Psoas muscle (tissue), 8 donors: ENCODE measurements around the gene TREH. TPM values are rescaled to one million over a fixed set of nuclear protein-coding genes. Genes with fewer than 3 reads are reported as not detected.
"Not testable (repeated sequence)": the region's sequence is repeated elsewhere in the genome, so short reads cannot be mapped to it uniquely, and the experiment has no call there.

Experiments
- ATAC-seq, 4 donors: fragments of 200-7000 bp; cut with Tn5 transposase; one replicate each; pipeline ENCODE4 v1.9.1; 2020; ENCODE audit warnings: moderate library complexity in 3 of 4, mild to moderate bottlenecking in 2 of 4
- DNase-seq, 2 donors: peaks; one replicate each; pipeline ENCODE4 v3.0.0-alpha.2; 2020
- H3K27ac ChIP-seq: fragments of 200-600 bp; one replicate; pipeline ENCODE4 v1.8.0; 2022
- H3K27me3 ChIP-seq, 3 donors: fragments of 200-600 bp in 1 of 3; one replicate each; pipeline versions ENCODE4 v1.6.1 to v1.8.0; 2013 to 2022; ENCODE audit warnings: low read length in 2 of 3, mild to moderate bottlenecking in 2 of 3, moderate library complexity in 1 of 3; ENCODE audit not compliant: insufficient read depth in 3 of 3
- H3K36me3 ChIP-seq, 2 donors: fragments of 200-600 bp in 1 of 2; one replicate each; pipeline versions ENCODE4 v1.6.1 to v1.8.0; 2013 to 2022; ENCODE audit warnings: low read depth in 1 of 2, mild to moderate bottlenecking in 1 of 2, moderate library complexity in 1 of 2; ENCODE audit not compliant: insufficient read depth in 1 of 2
- H3K4me1 ChIP-seq: fragments of 200-600 bp; one replicate; pipeline ENCODE4 v1.8.0; 2022
- H3K4me3 ChIP-seq: fragments of 200-600 bp; one replicate; pipeline ENCODE4 v1.8.0; 2022; ENCODE audit warnings: mild to moderate bottlenecking
- H3K9me3 ChIP-seq: fragments of 200-600 bp; one replicate; pipeline ENCODE4 v1.8.0; 2022
- CTCF ChIP-seq: fragments of 200-600 bp; IDR thresholded peaks from one replicate; pipeline ENCODE4 v1.8.0; 2022; ENCODE audit warnings: antibody characterized with exemption
- WGBS, 3 donors: extraction: QIAGEN DNeasy Blood & Tissue Kit; methylation state at CpG; one replicate each; pipeline versions ENCODE4 v1.1.6 to v1.1.7; 2013; 5-methylcytosine and 5-hydroxymethylcytosine counted together
- intact Hi-C, 2 donors: fragments of 100-400 bp; cut with DNase I; formaldehyde crosslinking; loops; one replicate each; pipeline versions ENCODE4 v1.11.0 to v1.14.2; 2022
- polyA plus RNA-seq, 3 donors: library from polyadenylated mRNA; stranded (reverse); fragments of 200-250 nt; gene quantifications; one replicate each; pipeline ENCODE4 v1.2.3, GENCODE V29; 2013
- total RNA-seq, 4 donors: library from RNA; stranded (reverse); fragmentation: NEBNext Ultra II Directional in 2 of 4; extraction: Animal tissue kit (Norgen Biotek cat#: 25700) in 2 of 4; gene quantifications; one replicate each; pipeline versions ENCODE4 v1.2.1 to v1.2.4, GENCODE V29; 2021 to 2023
- donor health status: healthy with polysubstance abuse.
- donor health status: DM: no; HTN: no; CAD: no; lungs with moderate emphysema.
- donor health status: Bipolar disorder and iron deficiency.
- donor health status: healthy.
- donor health status: DM: yes; HTN: yes; CAD: no.
- donor health status: DM: no; HTN: no; CAD: no.
- donor health status: DM: no; HTN: no; CAD: no.
- donor health status: DM: yes; HTN: yes; CAD: no.

Gene TREH
- total and polyA plus RNA-seq, 7 donors, result 0.17 to 0.23 (median 0.17) TPM; not detected in 4

GRCh38 chr11:118715837-118716260, 36.4 kb upstream of the TREH start:
- H3K27ac ChIP-seq, result no peak overlapping the region
- 69 to 71% (median 69%) methylated on average over 4 of the region's 4 CpGs for WGBS, 3 donors
- no peaks in the 10 kb centered on the region for H3K36me3 ChIP-seq
- intact Hi-C loops, result no loop called here
- H3K27me3 ChIP-seq, result no peaks in the 10 kb centered on the region
- no peaks in the 10 kb centered on the region for H3K4me1 ChIP-seq
- DNase-seq, result no peak
- H3K4me3 ChIP-seq, result no peak overlapping the region
- ATAC-seq, result no peak
- no peaks in the 10 kb centered on the region for H3K9me3 ChIP-seq
- no peak for TF ChIP-seq CTCF

GRCh38 chr11:118715245-118715831, 35.9 kb upstream of the TREH start:
- WGBS, 3 donors, result 82 to 90% (median 87%) methylated on average over 5 of the region's 5 CpGs
- Histone ChIP-seq H3K36me3 (no peaks in the 10 kb centered on the region), H3K27me3 (no peaks in the 10 kb centered on the region), H3K9me3 (no peaks in the 10 kb centered on the region), H3K4me1 (no peaks in the 10 kb centered on the region), H3K27ac (no peak overlapping the region), H3K4me3 (no peak overlapping the region)
- DNase-seq, result no peak
- no peak for TF ChIP-seq CTCF
- ATAC-seq, result no peak
- intact Hi-C loops, result no loop called here

- Histone ChIP-seq H3K27ac (no peak overlapping the region), H3K4me1 (no peaks in the 10 kb centered on the region), H3K9me3 (no peaks in the 10 kb centered on the region), H3K36me3 (no peaks in the 10 kb centered on the region), H3K27me3 (no peaks in the 10 kb centered on the region), H3K4me3 (no peak overlapping the region)
- TF ChIP-seq CTCF, result no peak
- ATAC-seq, result no peak
- intact Hi-C loops, result no loop called here
- no peak for DNase-seq
Observed at GRCh38 chr11:118714816-118715215, 35.4 kb upstream of the TREH start.

- H3K27me3 ChIP-seq, ATAC-seq, DNase-seq, H3K36me3 ChIP-seq, H3K27ac ChIP-seq, H3K9me3 ChIP-seq, intact Hi-C loops, H3K4me1 ChIP-seq, H3K4me3 ChIP-seq: not testable (repeated sequence)
- 87 to 92% (median 89%) methylated on average over 5 of the region's 5 CpGs for WGBS, 3 donors
Observed at GRCh38 chr11:118714416-118714815, 35.0 kb upstream of the TREH start.

- no peak for DNase-seq
- no peak for ATAC-seq
- Histone ChIP-seq H3K27ac (no peak overlapping the region), H3K36me3 (no peaks in the 10 kb centered on the region), H3K9me3 (no peaks in the 10 kb centered on the region), H3K4me3 (no peak overlapping the region), H3K27me3 (no peaks in the 10 kb centered on the region), H3K4me1 (no peaks in the 10 kb centered on the region)
- TF ChIP-seq CTCF, result no peak
- WGBS, 3 donors, result 80 to 91% (median 89%) methylated on average over 6 of the region's 6 CpGs
- intact Hi-C loops, result no loop called here
Observed at GRCh38 chr11:118708296-118708695, 28.8 kb upstream of the TREH start.
